H9 (cell line): ENCODE data around the gene MALT1. TPM values are rescaled to one million over a fixed set of nuclear protein-coding genes. Genes with fewer than 3 reads are reported as not detected.

Experiments used
- DNase-seq: peaks from one replicate; pipeline ENCODE4 v3.0.0-alpha.2; 2017
- H2AFZ ChIP-seq: one replicate; pipeline ENCODE4 v1.6.1; 2013; ENCODE audit warnings: mild to moderate bottlenecking, low read length, control low read depth, moderate library complexity
- H2AK5ac ChIP-seq: 2 replicates; pipeline ENCODE4 v1.6.1; 2013; ENCODE audit warnings: low read length, control low read depth, mixed read lengths; ENCODE audit not compliant: insufficient read length
- H2BK120ac ChIP-seq: one replicate; pipeline ENCODE4 v1.6.1; 2013; ENCODE audit warnings: low read depth, mild to moderate bottlenecking, low read length, control low read depth, inconsistent platforms; ENCODE audit not compliant: poor library complexity, severe bottlenecking
- H2BK12ac ChIP-seq: 2 replicates; pipeline ENCODE4 v1.6.1; 2013; ENCODE audit warnings: low read length, control low read depth, mixed read lengths, low read depth; ENCODE audit not compliant: insufficient read length
- H2BK15ac ChIP-seq: 2 replicates; pipeline ENCODE4 v1.6.1; 2013; ENCODE audit warnings: low read depth, low read length, control low read depth
- H2BK20ac ChIP-seq: one replicate; pipeline ENCODE4 v1.6.1; 2013; ENCODE audit warnings: low read depth, mild to moderate bottlenecking, low read length, control low read depth, inconsistent platforms; ENCODE audit not compliant: poor library complexity, severe bottlenecking
- H2BK5ac ChIP-seq: 2 replicates; pipeline ENCODE4 v1.6.1; 2013; ENCODE audit warnings: low read length, control low read depth, mixed read lengths; ENCODE audit not compliant: insufficient read length
- H3K14ac ChIP-seq: 2 replicates; pipeline ENCODE4 v1.6.1; 2013; ENCODE audit warnings: low read length, control low read depth; ENCODE audit not compliant: insufficient read depth
- H3K18ac ChIP-seq: 2 replicates; pipeline ENCODE4 v1.6.1; 2013; ENCODE audit warnings: low read depth, mild to moderate bottlenecking, mixed read lengths, low read length, control low read depth; ENCODE audit not compliant: insufficient read length
- H3K23ac ChIP-seq: 2 replicates; pipeline ENCODE4 v1.6.1; 2013; ENCODE audit warnings: low read length, control low read depth, mixed read lengths, low read depth; ENCODE audit not compliant: insufficient read length
- H3K23me2 ChIP-seq: 2 replicates; pipeline ENCODE4 v1.6.1; 2013; ENCODE audit warnings: low read depth, mild to moderate bottlenecking, mixed read lengths, low read length, control low read depth; ENCODE audit not compliant: insufficient read length, poor library complexity, severe bottlenecking
- H3K27ac ChIP-seq: 2 replicates; pipeline ENCODE4 v1.5.1; 2013; ENCODE audit warnings: low read length, control low read depth, mixed read lengths, low read depth; ENCODE audit not compliant: insufficient read length
- H3K27me3 ChIP-seq: 2 replicates; pipeline ENCODE4 v1.6.1; 2013; ENCODE audit warnings: low read length, control low read depth, inconsistent platforms; ENCODE audit not compliant: insufficient read depth
- H3K4ac ChIP-seq: 2 replicates; pipeline ENCODE4 v1.6.1; 2013; ENCODE audit warnings: low read depth, mild to moderate bottlenecking, control low read depth, inconsistent platforms, low read length, moderate library complexity
- H3K4me1 ChIP-seq: 2 replicates; pipeline ENCODE4 v1.6.1; 2013; ENCODE audit warnings: low read length, control low read depth, inconsistent platforms; ENCODE audit not compliant: insufficient read depth
- H3K4me2 ChIP-seq: 2 replicates; pipeline ENCODE4 v1.6.1; 2013; ENCODE audit warnings: low read length, control low read depth, mixed read lengths; ENCODE audit not compliant: insufficient read length, insufficient read depth
- H3K56ac ChIP-seq: 2 replicates; pipeline ENCODE4 v1.6.1; 2013; ENCODE audit warnings: low read depth, mild to moderate bottlenecking, mixed read lengths, low read length, control low read depth; ENCODE audit not compliant: insufficient read length
- H3K79me1 ChIP-seq: 2 replicates; pipeline ENCODE4 v1.6.1; 2013; ENCODE audit warnings: low read depth, mild to moderate bottlenecking, moderate library complexity, low read length, control low read depth, inconsistent platforms; ENCODE audit not compliant: insufficient read depth, poor library complexity, severe bottlenecking
- H3K79me2 ChIP-seq: 2 replicates; pipeline ENCODE4 v1.6.1; 2013; ENCODE audit warnings: low read length, control low read depth, inconsistent platforms; ENCODE audit not compliant: insufficient read depth
- H3K9ac ChIP-seq: 2 replicates; pipeline ENCODE4 v1.6.1; 2013; ENCODE audit warnings: low read length, control low read depth, mixed read lengths; ENCODE audit not compliant: insufficient read length; ENCODE audit errors: extremely low read depth
- H3K9me3 ChIP-seq: one replicate; pipeline ENCODE4 v1.6.1; 2013; ENCODE audit warnings: low read depth, low read length, inconsistent platforms; ENCODE audit not compliant: control insufficient read depth
- H3T11ph ChIP-seq: one replicate; pipeline ENCODE4 v1.6.1; 2013; ENCODE audit warnings: mild to moderate bottlenecking, low read length, control low read depth, inconsistent platforms
- H4K20me1 ChIP-seq: one replicate; pipeline ENCODE4 v1.6.1; 2013; ENCODE audit not compliant: control insufficient read depth, insufficient read length, insufficient read depth
- H4K5ac ChIP-seq: 2 replicates; pipeline ENCODE4 v1.6.1; 2013; ENCODE audit warnings: low read depth, mild to moderate bottlenecking, mixed read lengths, low read length, control low read depth; ENCODE audit not compliant: insufficient read length
- H4K8ac ChIP-seq: replicated peaks from 2 replicates; pipeline ENCODE4 v1.6.1; 2013; ENCODE audit warnings: low read length, control low read depth, mixed read lengths, low read depth; ENCODE audit not compliant: insufficient read length
- H4K91ac ChIP-seq: 2 replicates; pipeline ENCODE4 v1.6.1; 2013; ENCODE audit warnings: low read depth, mild to moderate bottlenecking, moderate library complexity, mixed read lengths, low read length, control low read depth; ENCODE audit not compliant: insufficient read length
- H3K27ac Mint-ChIP-seq, 3 experiments: 2 replicates in 2 of 3; 3 replicates in 1 of 3; pipeline ENCODE4 v1.8.0; 2020 to 2021; ENCODE audit warnings: mixed read lengths in 3 of 3, mild to moderate bottlenecking in 1 of 3, moderate library complexity in 1 of 3
- H3K27me3 Mint-ChIP-seq: 2 replicates; pipeline ENCODE4 v1.8.0; 2021; ENCODE audit warnings: low read depth, mild to moderate bottlenecking, moderate library complexity, mixed read lengths
- H3K36me3 Mint-ChIP-seq, 3 experiments: 2 replicates in 2 of 3; 3 replicates in 1 of 3; pipeline ENCODE4 v1.8.0; 2020 to 2021; ENCODE audit warnings: low read depth in 3 of 3, mixed read lengths in 3 of 3; ENCODE audit not compliant: insufficient read depth in 1 of 3
- H3K4me1 Mint-ChIP-seq, 2 experiments: 2 replicates each; pipeline ENCODE4 v1.8.0; 2020; ENCODE audit warnings: mixed read lengths in 2 of 2
- H3K4me3 Mint-ChIP-seq, 2 experiments: 2 replicates in 1 of 2; 3 replicates in 1 of 2; pipeline ENCODE4 v1.8.0; 2020 to 2021; ENCODE audit warnings: mild to moderate bottlenecking in 2 of 2, mixed read lengths in 2 of 2, moderate library complexity in 1 of 2
- H3K9me3 Mint-ChIP-seq, 2 experiments: 2 replicates in 1 of 2; 3 replicates in 1 of 2; pipeline ENCODE4 v1.8.0; 2020; ENCODE audit warnings: mild to moderate bottlenecking in 2 of 2, mixed read lengths in 2 of 2, moderate library complexity in 1 of 2
- CTCF ChIP-seq: fragments of 200-600 bp; sonication (generic); conservative IDR thresholded peaks from 3 replicates; pipeline ENCODE4 v1.8.0; 2021; ENCODE audit warnings: antibody characterized with exemption, mild to moderate bottlenecking
- total RNA-seq: library from RNA; stranded (reverse); gene quantifications from 2 replicates; pipeline ENCODE4 v1.2.1, GENCODE V29; 2021

The MALT1 gene
- total RNA-seq, 1 experiment from 2014 or later = 18.1 TPM

GRCh38 chr18:58633874-58634273 lies 37.4 kb upstream of the MALT1 start:
- Histone ChIP-seq H3K23ac (no peak overlapping the region), H3K4me2 (no peak overlapping the region), H2BK5ac (no peak overlapping the region), H3T11ph (no peak overlapping the region), H3K27ac (no peak overlapping the region), H3K9me3 (no peaks in the 10 kb centered on the region), H2BK120ac (no peak overlapping the region), H3K14ac (no peak overlapping the region), H4K91ac (no peak overlapping the region), H3K27me3 (no peaks in the 10 kb centered on the region), H3K9ac (no peak overlapping the region), H2AFZ (no peak overlapping the region), H3K56ac (no peak overlapping the region), H4K5ac (no peak overlapping the region), H3K79me1 (no peaks in the 10 kb centered on the region), H2AK5ac (no peak overlapping the region), H3K18ac (no peak overlapping the region), H2BK12ac (no peak overlapping the region), H3K79me2 (no peaks in the 10 kb centered on the region), H3K4me1 (peaks cover 2% of the 10 kb centered on the region), H4K8ac (no peak overlapping the region), H2BK20ac (no peak overlapping the region), H2BK15ac (no peak overlapping the region), H3K4ac (no peak overlapping the region), H3K23me2 (no peaks in the 10 kb centered on the region), H4K20me1 (no peaks in the 10 kb centered on the region)
- Mint-ChIP-seq H3K36me3 (no peaks in the 10 kb centered on the region), H3K4me3 (no peak overlapping the region), H3K27ac (no peak overlapping the region), H3K4me1 (peaks cover 26 to 30% of the 10 kb centered on the region in 2 experiments), H3K27me3 (peaks cover 3% of the 10 kb centered on the region), H3K9me3 (no peaks in the 10 kb centered on the region)
- DNase-seq = no peak
- TF ChIP-seq CTCF = no peak
